ENCODE results near the gene RAD51B. TPM values are rescaled to one million over a fixed set of nuclear protein-coding genes. Genes with fewer than 3 reads are reported as not detected.
A peak's percentile ranks its signal among the peaks of the same experiment; 100 is the strongest.

RAD51B gene
- total and polyA plus RNA-seq, 2 of the 13 experiments (the other 11 are each of a cell fraction or from before 2014, with no cell fraction given) = 7.0 to 9.5 TPM

DNA sequence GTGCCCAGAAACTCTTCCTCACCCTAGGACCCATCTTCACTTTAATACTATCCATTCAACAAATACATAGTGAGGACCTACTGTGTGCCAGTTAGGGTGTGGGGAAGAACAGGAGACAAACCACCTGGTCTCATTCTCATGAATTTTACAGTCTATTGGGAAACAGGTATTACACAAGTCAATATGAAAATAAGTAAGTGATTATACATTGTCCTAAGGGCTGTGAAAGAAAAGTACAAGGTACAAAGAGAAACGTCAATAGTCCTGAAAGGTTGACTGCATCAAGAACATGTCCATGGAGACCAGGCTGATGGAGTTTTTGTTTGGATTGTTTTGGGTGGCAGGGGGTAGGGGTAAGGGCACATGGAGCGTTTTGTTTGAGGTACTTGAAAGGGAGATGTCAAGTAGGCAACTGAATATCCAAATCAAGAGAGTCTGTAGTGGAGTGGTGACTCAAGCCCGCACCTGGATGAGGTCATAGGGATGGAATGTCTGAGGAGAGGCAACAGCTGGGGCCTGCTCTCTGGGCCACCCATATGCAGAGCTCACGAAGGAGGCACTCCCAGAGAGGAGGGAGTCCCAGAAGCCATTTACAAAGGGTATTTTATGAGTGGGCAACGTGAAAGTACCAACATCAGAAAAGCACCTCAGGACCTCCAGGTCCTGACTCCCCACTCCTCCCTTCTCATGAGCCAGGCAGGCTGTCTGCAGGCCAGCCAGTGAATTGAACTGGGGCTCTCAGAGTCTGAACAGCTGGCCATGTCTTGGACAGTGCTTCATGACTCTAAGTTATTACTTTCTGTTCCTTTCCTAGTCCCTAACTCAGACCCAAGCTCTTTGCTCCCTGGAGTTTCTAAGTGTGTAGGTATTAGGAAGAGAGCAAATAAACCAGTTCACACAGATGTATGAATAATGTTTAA lies 701.3 kb downstream of the RAD51B start (continued):
- TF ChIP-seq, protein P1, sequence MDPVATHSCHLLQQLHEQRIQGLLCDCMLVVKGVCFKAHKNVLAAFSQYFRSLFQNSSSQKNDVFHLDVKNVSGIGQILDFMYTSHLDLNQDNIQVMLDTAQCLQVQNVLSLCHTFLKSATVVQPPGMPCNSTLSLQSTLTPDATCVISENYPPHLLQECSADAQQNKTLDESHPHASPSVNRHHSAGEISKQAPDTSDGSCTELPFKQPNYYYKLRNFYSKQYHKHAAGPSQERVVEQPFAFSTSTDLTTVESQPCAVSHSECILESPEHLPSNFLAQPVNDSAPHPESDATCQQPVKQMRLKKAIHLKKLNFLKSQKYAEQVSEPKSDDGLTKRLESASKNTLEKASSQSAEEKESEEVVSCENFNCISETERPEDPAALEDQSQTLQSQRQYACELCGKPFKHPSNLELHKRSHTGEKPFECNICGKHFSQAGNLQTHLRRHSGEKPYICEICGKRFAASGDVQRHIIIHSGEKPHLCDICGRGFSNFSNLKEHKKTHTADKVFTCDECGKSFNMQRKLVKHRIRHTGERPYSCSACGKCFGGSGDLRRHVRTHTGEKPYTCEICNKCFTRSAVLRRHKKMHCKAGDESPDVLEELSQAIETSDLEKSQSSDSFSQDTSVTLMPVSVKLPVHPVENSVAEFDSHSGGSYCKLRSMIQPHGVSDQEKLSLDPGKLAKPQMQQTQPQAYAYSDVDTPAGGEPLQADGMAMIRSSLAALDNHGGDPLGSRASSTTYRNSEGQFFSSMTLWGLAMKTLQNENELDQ (CRISPR knock-in tag; IDR thresholded peaks at IDR 0.05; ENCODE audit: borderline replicate concordance) = no peak
- no peak; the same call in 1 of the 2 replicates for TF ChIP-seq ZMYM4 (CRISPR knock-in tag; IDR thresholded peaks at IDR 0.05)
- TF ChIP-seq CCDC6 (CRISPR knock-in tag; IDR thresholded peaks at IDR 0.05) = no peak
- TF ChIP-seq ZNF430 (CRISPR knock-in tag; IDR thresholded peaks at IDR 0.05) = no peak
- TF ChIP-seq SMC3 (IDR thresholded peaks at IDR 0.05; ENCODE audit: low read length) = no peak
- no peak for TF ChIP-seq ZNF547 (CRISPR knock-in tag; IDR thresholded peaks at IDR 0.05)
- TF ChIP-seq, protein P2, sequence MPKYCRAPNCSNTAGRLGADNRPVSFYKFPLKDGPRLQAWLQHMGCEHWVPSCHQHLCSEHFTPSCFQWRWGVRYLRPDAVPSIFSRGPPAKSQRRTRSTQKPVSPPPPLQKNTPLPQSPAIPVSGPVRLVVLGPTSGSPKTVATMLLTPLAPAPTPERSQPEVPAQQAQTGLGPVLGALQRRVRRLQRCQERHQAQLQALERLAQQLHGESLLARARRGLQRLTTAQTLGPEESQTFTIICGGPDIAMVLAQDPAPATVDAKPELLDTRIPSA (CRISPR knock-in tag; IDR thresholded peaks at IDR 0.05; ENCODE audit: borderline replicate concordance) = no peak
- no peak for TF ChIP-seq ZNF34 (CRISPR knock-in tag; IDR thresholded peaks at IDR 0.05; ENCODE audit: borderline replicate concordance)
- TF ChIP-seq, protein P3, sequence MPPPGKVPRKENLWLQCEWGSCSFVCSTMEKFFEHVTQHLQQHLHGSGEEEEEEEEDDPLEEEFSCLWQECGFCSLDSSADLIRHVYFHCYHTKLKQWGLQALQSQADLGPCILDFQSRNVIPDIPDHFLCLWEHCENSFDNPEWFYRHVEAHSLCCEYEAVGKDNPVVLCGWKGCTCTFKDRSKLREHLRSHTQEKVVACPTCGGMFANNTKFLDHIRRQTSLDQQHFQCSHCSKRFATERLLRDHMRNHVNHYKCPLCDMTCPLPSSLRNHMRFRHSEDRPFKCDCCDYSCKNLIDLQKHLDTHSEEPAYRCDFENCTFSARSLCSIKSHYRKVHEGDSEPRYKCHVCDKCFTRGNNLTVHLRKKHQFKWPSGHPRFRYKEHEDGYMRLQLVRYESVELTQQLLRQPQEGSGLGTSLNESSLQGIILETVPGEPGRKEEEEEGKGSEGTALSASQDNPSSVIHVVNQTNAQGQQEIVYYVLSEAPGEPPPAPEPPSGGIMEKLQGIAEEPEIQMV (CRISPR knock-in tag; IDR thresholded peaks at IDR 0.05; ENCODE audit: low read depth) = no peak
- TF ChIP-seq, protein P4, sequence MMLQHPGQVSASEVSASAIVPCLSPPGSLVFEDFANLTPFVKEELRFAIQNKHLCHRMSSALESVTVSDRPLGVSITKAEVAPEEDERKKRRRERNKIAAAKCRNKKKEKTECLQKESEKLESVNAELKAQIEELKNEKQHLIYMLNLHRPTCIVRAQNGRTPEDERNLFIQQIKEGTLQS (CRISPR knock-in tag; IDR thresholded peaks at IDR 0.05) = peak; percentile 92
- no peak for TF ChIP-seq FLYWCH1 (CRISPR knock-in tag; IDR thresholded peaks at IDR 0.05)
- TF ChIP-seq, protein P5, sequence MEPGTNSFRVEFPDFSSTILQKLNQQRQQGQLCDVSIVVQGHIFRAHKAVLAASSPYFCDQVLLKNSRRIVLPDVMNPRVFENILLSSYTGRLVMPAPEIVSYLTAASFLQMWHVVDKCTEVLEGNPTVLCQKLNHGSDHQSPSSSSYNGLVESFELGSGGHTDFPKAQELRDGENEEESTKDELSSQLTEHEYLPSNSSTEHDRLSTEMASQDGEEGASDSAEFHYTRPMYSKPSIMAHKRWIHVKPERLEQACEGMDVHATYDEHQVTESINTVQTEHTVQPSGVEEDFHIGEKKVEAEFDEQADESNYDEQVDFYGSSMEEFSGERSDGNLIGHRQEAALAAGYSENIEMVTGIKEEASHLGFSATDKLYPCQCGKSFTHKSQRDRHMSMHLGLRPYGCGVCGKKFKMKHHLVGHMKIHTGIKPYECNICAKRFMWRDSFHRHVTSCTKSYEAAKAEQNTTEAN (CRISPR knock-in tag; conservative IDR thresholded peaks at IDR 0.05) = no peak
- TF ChIP-seq, protein P6, sequence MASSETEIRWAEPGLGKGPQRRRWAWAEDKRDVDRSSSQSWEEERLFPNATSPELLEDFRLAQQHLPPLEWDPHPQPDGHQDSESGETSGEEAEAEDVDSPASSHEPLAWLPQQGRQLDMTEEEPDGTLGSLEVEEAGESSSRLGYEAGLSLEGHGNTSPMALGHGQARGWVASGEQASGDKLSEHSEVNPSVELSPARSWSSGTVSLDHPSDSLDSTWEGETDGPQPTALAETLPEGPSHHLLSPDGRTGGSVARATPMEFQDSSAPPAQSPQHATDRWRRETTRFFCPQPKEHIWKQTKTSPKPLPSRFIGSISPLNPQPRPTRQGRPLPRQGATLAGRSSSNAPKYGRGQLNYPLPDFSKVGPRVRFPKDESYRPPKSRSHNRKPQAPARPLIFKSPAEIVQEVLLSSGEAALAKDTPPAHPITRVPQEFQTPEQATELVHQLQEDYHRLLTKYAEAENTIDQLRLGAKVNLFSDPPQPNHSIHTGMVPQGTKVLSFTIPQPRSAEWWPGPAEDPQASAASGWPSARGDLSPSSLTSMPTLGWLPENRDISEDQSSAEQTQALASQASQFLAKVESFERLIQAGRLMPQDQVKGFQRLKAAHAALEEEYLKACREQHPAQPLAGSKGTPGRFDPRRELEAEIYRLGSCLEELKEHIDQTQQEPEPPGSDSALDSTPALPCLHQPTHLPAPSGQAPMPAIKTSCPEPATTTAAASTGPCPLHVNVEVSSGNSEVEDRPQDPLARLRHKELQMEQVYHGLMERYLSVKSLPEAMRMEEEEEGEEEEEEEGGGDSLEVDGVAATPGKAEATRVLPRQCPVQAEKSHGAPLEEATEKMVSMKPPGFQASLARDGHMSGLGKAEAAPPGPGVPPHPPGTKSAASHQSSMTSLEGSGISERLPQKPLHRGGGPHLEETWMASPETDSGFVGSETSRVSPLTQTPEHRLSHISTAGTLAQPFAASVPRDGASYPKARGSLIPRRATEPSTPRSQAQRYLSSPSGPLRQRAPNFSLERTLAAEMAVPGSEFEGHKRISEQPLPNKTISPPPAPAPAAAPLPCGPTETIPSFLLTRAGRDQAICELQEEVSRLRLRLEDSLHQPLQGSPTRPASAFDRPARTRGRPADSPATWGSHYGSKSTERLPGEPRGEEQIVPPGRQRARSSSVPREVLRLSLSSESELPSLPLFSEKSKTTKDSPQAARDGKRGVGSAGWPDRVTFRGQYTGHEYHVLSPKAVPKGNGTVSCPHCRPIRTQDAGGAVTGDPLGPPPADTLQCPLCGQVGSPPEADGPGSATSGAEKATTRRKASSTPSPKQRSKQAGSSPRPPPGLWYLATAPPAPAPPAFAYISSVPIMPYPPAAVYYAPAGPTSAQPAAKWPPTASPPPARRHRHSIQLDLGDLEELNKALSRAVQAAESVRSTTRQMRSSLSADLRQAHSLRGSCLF (CRISPR knock-in tag; IDR thresholded peaks at IDR 0.05; ENCODE audit: borderline replicate concordance) = no peak
- no peak for TF ChIP-seq MAZ (IDR thresholded peaks at IDR 0.05; ENCODE audit: borderline replicate concordance, low read depth, low read length)
- TF ChIP-seq MAZ (CRISPR knock-in tag; IDR thresholded peaks at IDR 0.05; ENCODE audit: low read depth) = 0 out of 2 replicates have a peak, but pooled peaks have one; percentile 25
- no peak for TF ChIP-seq ATM (IDR thresholded peaks at IDR 0.05; ENCODE audit: borderline replicate concordance)
- no peak for TF ChIP-seq CAMTA2 (CRISPR knock-in tag; IDR thresholded peaks at IDR 0.05; ENCODE audit: borderline replicate concordance)

All from HepG2 (cell line).